NT2/D1 (cell line): ENCODE data around the gene PGBD5.

Experiments used
- SUZ12 ChIP-seq: IDR thresholded peaks from 2 replicates; pipeline ENCODE4 v1.6.1; 2011; ENCODE audit not compliant: insufficient read length, insufficient read depth; ENCODE audit errors: extremely low read depth
- YY1 ChIP-seq: IDR thresholded peaks from 2 replicates; pipeline ENCODE4 v1.6.1; 2011; ENCODE audit not compliant: insufficient read length, insufficient read depth
- ZNF274 ChIP-seq: IDR thresholded peaks from 2 replicates; pipeline ENCODE4 v1.6.1; 2011; ENCODE audit warnings: mild to moderate bottlenecking, low read depth, low read length

DNA sequence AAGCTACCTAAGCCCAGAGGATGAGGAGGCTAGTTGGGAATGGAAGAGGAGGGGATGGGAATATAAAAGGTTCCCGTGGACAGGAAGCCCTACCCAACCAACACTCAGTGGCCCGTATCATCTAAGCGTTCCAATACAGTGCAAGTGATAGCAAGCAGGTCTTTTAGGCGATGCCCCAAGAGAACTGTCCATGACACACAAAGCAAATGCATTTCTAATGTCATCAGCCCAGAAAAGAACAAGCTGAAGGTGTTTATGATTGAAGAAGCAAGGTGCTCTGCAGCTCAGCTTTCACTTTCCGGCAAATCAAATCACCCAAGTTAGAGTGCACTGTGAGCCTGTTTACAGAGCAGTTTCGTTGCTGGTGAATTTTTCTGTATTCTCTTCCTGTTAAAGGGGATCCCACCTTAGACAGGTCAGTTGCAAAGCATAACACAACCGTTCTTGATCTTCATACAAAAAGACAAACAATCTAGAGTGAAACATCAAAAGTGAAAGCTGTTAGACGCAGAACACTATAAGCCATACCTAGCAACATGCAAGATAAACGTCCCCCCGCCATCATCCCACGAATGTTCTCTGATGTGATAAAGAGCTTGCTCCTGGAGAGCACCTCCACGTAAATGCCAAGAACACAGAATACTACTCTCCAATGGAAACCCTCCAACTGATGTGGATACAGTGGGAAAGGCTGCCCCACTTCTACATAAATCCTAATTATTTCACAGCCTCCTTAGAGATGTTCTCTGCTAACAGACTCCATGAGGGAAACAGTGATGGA is 54.0 kb downstream of the PGBD5 start:
- no peak for TF ChIP-seq YY1
- no peak for TF ChIP-seq ZNF274
- no peak for TF ChIP-seq SUZ12
